ENCODE data around the gene RASSF7. TPM values are rescaled to one million over a fixed set of nuclear protein-coding genes. Genes with fewer than 3 reads are reported as not detected.

The RASSF7 gene
- total RNA-seq, 1 experiment from 2014 or later = 32.5 TPM

GRCh38 chr11:574632-575312 is 14.0 kb downstream of the RASSF7 start:
- no peaks in the 10 kb centered on the region for H3K9me3 Mint-ChIP-seq
- H3K27me3 Mint-ChIP-seq (ENCODE audit: low read depth) = peaks cover 22% of the 10 kb centered on the region
- H3K27ac Mint-ChIP-seq = no peak overlapping the region
- ChIA-PET POLR2A (interaction anchor here (1.0 to 1.5 kb wide), 2 partner anchors 18 to 28 kb away, joined by 3 to 4 read pairs; no protein-coding TSS in a partner anchor), CTCF (interaction anchor here (0.6 to 2.0 kb wide), 8 partner anchors 9 to 244 kb away, joined by 3 to 29 read pairs (median 4); partner anchors contain the start of genes IRF7 and PNPLA2)
- TF ChIP-seq STAT6 (CRISPR knock-in tag; conservative IDR thresholded peaks at IDR 0.05; ENCODE audit: low read depth) (no peak), IRF1 (CRISPR knock-in tag; IDR thresholded peaks at IDR 0.05) (no peak), TEAD1 (CRISPR knock-in tag; IDR thresholded peaks at IDR 0.05) (no peak), PRDM15 (CRISPR knock-in tag; IDR thresholded peaks at IDR 0.05) (no peak), GABPB1 (CRISPR knock-in tag; IDR thresholded peaks at IDR 0.05) (no peak), MLX (CRISPR knock-in tag; IDR thresholded peaks at IDR 0.05) (no peak)
- ATAC-seq = no peak
- H3K4me3 Mint-ChIP-seq = peak overlapping the region; percentile 88
- H3K36me3 Mint-ChIP-seq = 0 out of 2 replicates have a peak, but pooled peaks cover 5% of the 10 kb centered on the region
- DNase-seq (ENCODE audit: low spot score) = no peak
- peaks cover 38% of the 10 kb centered on the region for H3K4me1 Mint-ChIP-seq

- ChIA-PET POLR2A (interaction anchor here (0.7 to 1.5 kb wide), 8 partner anchors 10 to 119 kb away, joined by 3 to 5 read pairs (median 3); partner anchors contain the start of gene DEAF1), CTCF (interaction anchor here (0.6 to 2.0 kb wide), 16 partner anchors 10 to 368 kb away, joined by 3 to 29 read pairs (median 3); partner anchors contain the start of genes BET1L, CEND1, IRF7 and PNPLA2)
- ATAC-seq (peak; percentile 40), DNase-seq (ENCODE audit: low spot score) (peak; percentile 74)
- Mint-ChIP-seq H3K36me3 (0 out of 2 replicates have a peak, but pooled peaks cover 5% of the 10 kb centered on the region), H3K27me3 (ENCODE audit: low read depth) (peaks cover 22% of the 10 kb centered on the region), H3K9me3 (no peaks in the 10 kb centered on the region), H3K27ac (no peak overlapping the region), H3K4me3 (peak overlapping the region; percentile 88), H3K4me1 (peaks cover 38% of the 10 kb centered on the region)
- 0 out of 2 replicates have a peak, but pooled peaks have one; percentile 26 for TF ChIP-seq CREB1 (CRISPR knock-in tag; IDR thresholded peaks at IDR 0.05)
- 0 out of 2 replicates have a peak, but pooled peaks have one; percentile 62 for TF ChIP-seq TP53 (CRISPR knock-in tag; IDR thresholded peaks at IDR 0.05)
- 0 out of 2 replicates have a peak, but pooled peaks have one; percentile 26 for TF ChIP-seq GABPB1 (CRISPR knock-in tag; IDR thresholded peaks at IDR 0.05)
- TF ChIP-seq HMGXB4 (CRISPR knock-in tag; IDR thresholded peaks at IDR 0.05) = 0 out of 2 replicates have a peak, but pooled peaks have one; percentile 35
- no peak for TF ChIP-seq ERG (CRISPR knock-in tag; IDR thresholded peaks at IDR 0.05)
- TF ChIP-seq ETV6 (CRISPR knock-in tag; IDR thresholded peaks at IDR 0.05) = peak; percentile 41; the same call in 1 of the 2 replicates
- TF ChIP-seq E2F1 (CRISPR knock-in tag; IDR thresholded peaks at IDR 0.05) = peak; percentile 47; the same call in 1 of the 2 replicates
- 0 out of 2 replicates have a peak, but pooled peaks have one; percentile 21 for TF ChIP-seq FOXK1 (CRISPR knock-in tag; IDR thresholded peaks at IDR 0.05)
- no peak for TF ChIP-seq FOXJ3 (CRISPR knock-in tag; IDR thresholded peaks at IDR 0.05; ENCODE audit: borderline replicate concordance)
- TF ChIP-seq ZNF263 (CRISPR knock-in tag; IDR thresholded peaks at IDR 0.05; ENCODE audit: low read depth) = peak; percentile 46; the same call in 1 of the 2 replicates
- 0 out of 2 replicates have a peak, but pooled peaks have one; percentile 37 for TF ChIP-seq FOXP4 (CRISPR knock-in tag; IDR thresholded peaks at IDR 0.05)
Measured at GRCh38 chr11:575313-575995, 14.7 kb downstream of the RASSF7 start.
